ENCODE results near the gene JAZF1. TPM values are rescaled to one million over a fixed set of nuclear protein-coding genes. Genes with fewer than 3 reads are reported as not detected.
A peak's percentile ranks its signal among the peaks of the same experiment; 100 is the strongest.

JAZF1 gene
- total RNA-seq, 1 donor from 2014 or later: 22.1 TPM

DNA sequence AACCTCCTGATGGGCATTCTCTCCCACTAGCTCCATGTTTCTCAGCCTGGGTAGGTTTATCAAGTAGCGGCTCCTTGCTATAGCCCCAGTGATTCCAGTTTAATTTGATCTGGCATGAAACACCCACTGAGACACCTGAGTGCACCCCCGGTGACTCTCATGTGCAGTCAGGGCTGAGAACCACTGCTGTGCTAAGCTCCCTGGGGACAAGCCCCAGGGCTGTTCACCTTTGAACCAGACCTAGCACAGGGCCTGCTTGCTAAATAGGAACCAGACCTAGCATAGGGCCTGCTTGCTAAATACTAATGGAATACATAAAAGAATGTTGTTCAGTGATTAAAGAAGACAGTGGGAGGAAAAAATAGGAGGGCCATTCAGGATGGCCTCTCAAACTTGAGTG is 167.6 kb downstream of the JAZF1 start:
- no peak for ATAC-seq (ENCODE audit: poor library complexity)
- intact Hi-C loops (cut with DNase I): loop anchor here (10.0 kb wide), 1 partner anchor 88 kb away; no protein-coding TSS in a partner anchor
- DNase-seq: no peak

DNA sequence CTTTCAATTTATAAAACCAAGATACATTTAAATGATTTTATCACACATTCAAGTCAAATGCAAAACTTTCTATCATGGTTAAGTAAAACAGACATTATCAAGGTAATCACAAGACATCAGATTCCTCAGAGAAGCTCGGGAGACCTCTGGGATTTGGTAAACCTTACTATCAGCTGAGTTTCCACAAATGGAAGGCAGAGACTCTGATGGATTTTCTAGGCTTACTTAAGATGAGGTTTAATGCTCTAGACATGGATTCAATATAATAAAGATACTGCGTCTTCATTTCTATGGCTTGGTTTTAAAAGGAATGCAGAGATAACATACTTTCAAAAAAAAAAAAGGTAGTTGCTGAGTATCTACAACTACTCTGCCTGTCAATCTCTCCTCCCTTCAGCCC is 171.7 kb downstream of the JAZF1 start:
- ATAC-seq (ENCODE audit: poor library complexity) (no peak), DNase-seq (no peak)
- intact Hi-C loops (cut with DNase I): no loop called here

- intact Hi-C loops (cut with DNase I): no loop called here
- no peak for ATAC-seq (ENCODE audit: poor library complexity)
- DNase-seq: no peak
These were observed 172.4 kb downstream of the JAZF1 start for GRCh38 chr7:28008171-28008570.

GRCh38 chr7:28006491-28006890 is 174.1 kb downstream of the JAZF1 start:
- intact Hi-C loops (cut with DNase I): no loop called here
- no peak for DNase-seq
- ATAC-seq (ENCODE audit: poor library complexity): no peak

DNA sequence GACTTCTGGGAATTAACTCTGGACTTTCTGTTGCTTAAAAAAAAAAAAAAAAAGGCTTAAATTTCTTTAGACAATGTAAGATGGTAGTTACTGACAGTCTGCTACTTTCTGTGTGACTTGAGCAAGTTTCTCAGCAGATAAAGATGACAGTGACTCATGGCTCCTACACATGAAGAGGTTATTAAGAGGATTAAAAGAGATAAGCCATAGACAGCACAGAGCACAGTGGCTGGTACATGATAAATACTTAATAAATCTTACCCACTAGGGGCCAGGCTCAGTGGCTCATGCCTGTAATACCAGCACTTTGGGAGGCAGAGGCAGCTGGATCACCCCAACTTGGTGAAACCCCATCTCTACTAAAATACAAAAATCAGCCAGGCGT is 174.8 kb downstream of the JAZF1 start:
- intact Hi-C loops (cut with DNase I): no loop called here
- ATAC-seq (ENCODE audit: poor library complexity) (peak; percentile 55), DNase-seq (no peak)

DNA sequence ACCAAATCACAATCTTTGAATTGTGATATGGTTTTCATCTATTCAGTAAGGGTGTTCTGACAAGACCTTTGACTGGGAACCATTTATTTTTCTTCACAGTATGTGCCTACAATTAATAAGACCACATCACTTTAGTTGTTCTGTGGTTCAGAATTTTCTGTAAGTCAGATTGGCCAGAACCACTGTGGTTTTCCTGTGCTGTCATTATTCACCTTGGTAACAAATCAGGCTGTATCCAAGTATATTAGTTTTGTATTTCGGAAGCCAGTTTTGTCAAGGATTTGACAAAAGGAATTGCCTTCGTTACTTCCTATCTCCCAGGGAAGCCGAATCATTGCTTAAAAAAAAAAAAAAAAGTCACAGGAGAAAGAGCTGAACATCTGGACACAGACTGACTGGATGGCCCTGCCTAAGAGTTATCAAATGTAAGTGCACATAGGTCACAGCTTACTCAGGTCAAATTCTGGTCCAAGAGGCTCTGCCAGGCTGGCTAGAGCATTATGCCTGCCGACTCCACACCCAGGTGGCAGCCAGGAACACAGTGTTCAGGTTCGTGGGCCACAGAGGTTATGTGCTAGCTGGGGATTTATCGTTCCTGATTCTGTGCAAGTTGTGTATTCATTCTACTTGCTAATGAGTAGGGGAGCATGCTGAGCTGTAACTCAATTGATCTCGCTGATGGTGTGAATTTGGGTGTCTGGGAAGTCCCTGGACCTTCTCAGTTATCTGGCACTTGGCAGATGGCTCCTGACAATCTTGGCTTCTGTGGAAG is 175.3 kb downstream of the JAZF1 start:
- peak; percentile 95 for ATAC-seq (ENCODE audit: poor library complexity)
- DNase-seq: peak; percentile 76
- intact Hi-C loops (cut with DNase I): no loop called here

GRCh38 chr7:28003408-28003807 is 177.2 kb downstream of the JAZF1 start:
- ATAC-seq (ENCODE audit: poor library complexity) (no peak), DNase-seq (no peak)
- intact Hi-C loops (cut with DNase I): no loop called here

DNA sequence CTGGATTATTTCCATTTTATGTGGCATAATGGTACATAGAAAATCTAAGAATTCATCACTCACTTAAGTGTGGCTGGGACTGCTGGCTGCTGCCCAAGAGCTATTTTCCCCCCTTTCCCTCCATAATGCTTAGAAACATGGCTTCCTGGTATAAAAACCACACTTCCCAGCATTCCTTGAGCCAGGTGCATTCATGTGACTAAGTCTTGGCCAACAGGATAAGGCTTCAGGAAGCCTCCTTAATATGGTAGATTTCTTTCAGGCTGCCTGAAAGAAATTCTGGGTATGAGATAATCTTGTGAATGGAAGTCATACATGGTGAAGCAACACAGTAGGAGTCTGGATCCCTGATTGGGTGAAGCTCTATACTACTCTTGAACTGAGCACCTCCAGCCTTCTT is 178.0 kb downstream of the JAZF1 start:
- no peak for ATAC-seq (ENCODE audit: poor library complexity)
- no peak for DNase-seq
- intact Hi-C loops (cut with DNase I): no loop called here

GRCh38 chr7:28001896-28002295 is 178.7 kb downstream of the JAZF1 start:
- intact Hi-C loops (cut with DNase I): no loop called here
- no peak for ATAC-seq (ENCODE audit: poor library complexity)
- DNase-seq: no peak

DNA sequence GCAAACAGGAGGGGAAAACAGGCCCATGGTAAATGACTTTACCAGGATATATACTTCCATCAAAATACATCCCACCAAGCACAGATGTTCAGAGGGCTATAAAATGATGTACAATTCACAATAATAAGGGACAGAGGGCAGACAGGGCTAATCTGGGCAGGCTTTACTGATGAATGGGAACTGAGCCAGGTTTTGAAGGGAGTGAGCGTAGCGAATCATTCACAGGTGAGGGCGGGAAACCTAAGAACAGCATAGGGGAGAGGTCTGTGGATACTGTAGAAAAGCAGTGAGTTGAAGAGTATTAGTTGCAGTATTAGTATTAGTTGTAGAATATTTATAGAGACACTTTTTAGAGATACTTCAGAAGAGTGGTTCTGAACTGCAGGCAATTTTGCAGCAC is 180.8 kb downstream of the JAZF1 start:
- intact Hi-C loops (cut with DNase I): no loop called here
- ATAC-seq (ENCODE audit: poor library complexity) (no peak), DNase-seq (no peak)

- intact Hi-C loops (cut with DNase I): no loop called here
- ATAC-seq (ENCODE audit: poor library complexity) (no peak), DNase-seq (no peak)
These were observed 182.2 kb downstream of the JAZF1 start for GRCh38 chr7:27998382-27998781.

DNA sequence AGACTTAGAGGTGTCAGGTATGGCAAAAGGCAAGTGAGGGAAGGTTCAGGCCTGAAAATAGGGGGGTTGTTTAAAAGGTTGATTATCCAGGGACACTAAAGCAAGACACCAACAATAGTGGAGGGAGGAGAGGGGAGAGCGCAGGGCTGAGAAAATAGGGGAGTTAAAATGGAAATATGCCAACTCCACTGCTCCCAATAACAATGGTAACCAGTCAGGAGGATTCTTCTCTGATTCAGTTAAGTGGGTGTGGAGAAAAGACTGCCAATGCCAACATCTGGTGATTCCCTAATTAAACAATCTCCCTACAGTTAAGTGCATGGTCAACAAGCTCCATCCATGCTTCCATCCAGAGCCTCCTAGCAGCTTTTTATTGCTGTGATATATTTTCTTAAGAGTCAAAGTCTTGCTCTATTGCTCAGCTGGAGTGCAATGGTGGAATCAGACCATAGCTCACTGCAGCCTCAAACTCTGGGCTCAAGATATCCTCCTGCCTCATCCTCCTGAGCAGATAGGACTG is 183.3 kb downstream of the JAZF1 start:
- intact Hi-C loops (cut with DNase I): no loop called here
- no peak for DNase-seq
- ATAC-seq (ENCODE audit: poor library complexity): no peak

- DNase-seq (no peak), ATAC-seq (ENCODE audit: poor library complexity) (no peak)
- intact Hi-C loops (cut with DNase I): no loop called here
These were observed 184.5 kb downstream of the JAZF1 start for GRCh38 chr7:27996141-27996540.

DNA sequence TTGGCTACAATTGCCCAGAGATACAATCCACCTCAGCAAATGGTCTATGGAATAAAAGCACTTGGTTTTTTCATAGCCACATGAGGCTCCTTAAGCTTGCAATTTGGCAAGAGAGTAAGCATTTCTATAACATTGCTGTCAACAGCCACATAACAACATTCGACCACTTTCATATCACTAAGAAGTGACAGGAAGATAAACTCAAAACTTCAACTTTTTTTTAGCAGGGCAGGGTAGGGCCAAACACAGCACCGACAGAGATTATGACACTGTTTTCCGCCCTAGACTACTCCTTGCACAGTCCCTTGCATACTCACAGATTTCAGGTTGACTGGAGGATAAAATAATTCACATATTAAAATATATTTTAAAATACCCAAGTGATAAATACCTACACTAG is 185.4 kb downstream of the JAZF1 start:
- ATAC-seq (ENCODE audit: poor library complexity): no peak
- no peak for DNase-seq
- intact Hi-C loops (cut with DNase I): no loop called here

DNA sequence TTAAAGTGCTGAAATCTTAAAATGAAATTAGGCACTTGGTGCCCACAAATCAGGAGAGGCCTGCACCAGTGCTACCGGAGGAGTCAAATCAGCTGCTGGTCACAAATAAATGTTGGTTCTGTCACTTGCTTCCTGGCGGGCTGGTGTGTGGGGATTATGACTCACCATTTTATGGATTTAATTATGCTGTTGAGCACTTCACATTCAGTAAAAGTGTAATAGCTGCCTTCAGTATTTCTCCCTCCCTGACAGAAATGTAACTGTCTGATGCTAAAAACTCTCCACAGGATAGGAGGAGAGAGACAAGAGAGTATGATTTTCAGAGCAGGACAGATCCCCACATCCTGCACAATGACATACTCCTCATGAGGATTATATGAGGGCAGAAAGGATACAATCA is 186.0 kb downstream of the JAZF1 start:
- DNase-seq (no peak), ATAC-seq (ENCODE audit: poor library complexity) (peak; percentile 40)
- intact Hi-C loops (cut with DNase I): no loop called here

GRCh38 chr7:27992755-27993493 is 187.7 kb downstream of the JAZF1 start:
- no peak for DNase-seq
- intact Hi-C loops (cut with DNase I): no loop called here
- peak; percentile 56 for ATAC-seq (ENCODE audit: poor library complexity)

- DNase-seq: no peak
- ATAC-seq (ENCODE audit: poor library complexity): no peak
- intact Hi-C loops (cut with DNase I): no loop called here
These were observed 188.5 kb downstream of the JAZF1 start for GRCh38 chr7:27992097-27992496.

- DNase-seq (no peak), ATAC-seq (ENCODE audit: poor library complexity) (no peak)
- intact Hi-C loops (cut with DNase I): no loop called here
These were observed 189.5 kb downstream of the JAZF1 start for GRCh38 chr7:27991006-27991528.

DNA sequence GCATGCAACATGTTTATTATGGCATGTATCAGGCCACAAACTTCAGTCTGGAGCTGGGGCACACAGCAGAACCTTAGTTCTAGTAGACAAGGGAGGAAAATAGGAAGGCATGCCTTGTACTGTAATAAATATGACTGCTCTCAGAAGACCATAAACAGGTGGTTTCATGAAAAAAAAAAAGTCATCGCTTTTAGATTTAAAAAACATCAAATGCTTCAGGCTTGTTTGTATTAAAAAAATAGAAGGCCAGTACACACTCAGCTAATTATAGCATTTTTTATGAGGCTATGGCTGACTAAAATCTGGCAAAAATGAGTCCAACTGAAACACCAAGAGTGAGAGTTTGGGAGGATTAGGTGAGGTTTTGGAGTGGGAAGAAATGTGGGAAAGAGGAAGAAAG is 204.1 kb downstream of the JAZF1 start:
- intact Hi-C loops (cut with DNase I): no loop called here
- DNase-seq (no peak), ATAC-seq (ENCODE audit: poor library complexity) (no peak)

DNA sequence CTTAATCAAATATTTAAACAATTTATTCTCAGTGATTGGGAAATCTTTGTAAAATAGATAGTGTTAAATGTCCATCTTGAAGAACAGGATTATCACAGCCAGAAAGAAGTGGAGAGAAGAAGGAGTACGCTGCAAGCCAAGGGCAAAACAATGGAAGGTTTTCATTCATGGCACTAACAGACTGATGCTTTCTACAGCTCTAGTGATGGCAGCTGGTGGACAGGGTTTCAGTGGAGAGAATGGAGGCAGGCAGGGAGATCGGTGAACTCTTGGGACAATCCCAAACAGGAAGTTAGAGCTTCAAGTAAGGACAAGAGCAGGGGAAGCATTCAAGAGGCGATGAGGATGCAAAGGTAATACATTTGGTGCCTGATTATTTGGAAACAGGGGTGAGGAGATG is 207.0 kb downstream of the JAZF1 start:
- intact Hi-C loops (cut with DNase I): no loop called here
- ATAC-seq (ENCODE audit: poor library complexity): no peak
- DNase-seq: no peak

All from Right ventricle myocardium superior (tissue), 1 donor.